Measurements from ENCODE around the gene RALGAPB.
"Not testable (repeated sequence)": the region's sequence is repeated elsewhere in the genome, so short reads cannot be mapped to it uniquely, and the experiment has no call there.

RALGAPB gene

DNA sequence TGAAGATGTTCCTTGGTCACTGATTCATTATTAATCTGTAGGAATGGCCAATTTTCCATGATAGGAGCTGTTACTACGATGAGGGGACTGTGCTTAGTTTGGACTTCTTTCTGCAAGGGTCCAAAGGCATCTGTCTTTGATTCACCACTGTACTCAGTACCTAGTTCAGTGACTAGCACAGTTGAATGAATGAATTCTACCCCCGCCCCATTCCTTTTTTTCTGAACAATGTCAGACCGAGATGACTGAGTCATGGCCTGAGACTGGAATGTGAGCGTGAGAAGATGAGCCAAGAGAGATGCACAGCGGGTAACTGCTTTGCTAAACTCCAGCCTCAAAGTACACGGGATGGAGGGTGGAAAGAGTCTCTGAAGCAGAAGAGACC is 37.1 kb upstream of the RALGAPB start:
- TF ChIP-seq PRDM1 (tag by site-specific recombination; IDR thresholded peaks at IDR 0.05) (no peak), SCRT1 (tag by site-specific recombination; IDR thresholded peaks at IDR 0.05; ENCODE audit: borderline replicate concordance) (no peak), ZNF146 (tag by site-specific recombination; IDR thresholded peaks at IDR 0.05) (no peak), ZNF366 (tag by site-specific recombination; conservative IDR thresholded peaks at IDR 0.05) (no peak), PBX3 (CRISPR knock-in tag; IDR thresholded peaks at IDR 0.05) (no peak)
- ChIA-PET POLR2A (interaction anchor here (0.5 to 2.9 kb wide), 17 partner anchors 9 to 96 kb away, joined by 3 to 96 read pairs (median 4); partner anchors contain the start of gene RALGAPB), CTCF (interaction anchor here (0.6 to 5.1 kb wide), 13 partner anchors 8 to 746 kb away, joined by 3 to 64 read pairs (median 4); partner anchors contain the start of gene RALGAPB)
- H3K36me3 ChIP-seq (ENCODE audit: control insufficient read depth in 2 of 2, insufficient read depth in 1 of 2, low read length in 2 of 2): peaks cover 9 to 44% of the 10 kb centered on the region in 2 experiments; a peak in 2 of 3 replicates
- no peaks in the 10 kb centered on the region for H3K9me3 ChIP-seq (ENCODE audit: control insufficient read depth, insufficient read depth, low read depth, low read length)
- H3K4me1 ChIP-seq (ENCODE audit: control insufficient read depth, insufficient read depth, low read length): no peaks in the 10 kb centered on the region
- no peak overlapping the region for H3K27ac ChIP-seq (ENCODE audit: extremely low read depth, low read depth, low read length)
- H3K4me3 ChIP-seq (ENCODE audit: low read depth, low read length): no peak overlapping the region

DNA sequence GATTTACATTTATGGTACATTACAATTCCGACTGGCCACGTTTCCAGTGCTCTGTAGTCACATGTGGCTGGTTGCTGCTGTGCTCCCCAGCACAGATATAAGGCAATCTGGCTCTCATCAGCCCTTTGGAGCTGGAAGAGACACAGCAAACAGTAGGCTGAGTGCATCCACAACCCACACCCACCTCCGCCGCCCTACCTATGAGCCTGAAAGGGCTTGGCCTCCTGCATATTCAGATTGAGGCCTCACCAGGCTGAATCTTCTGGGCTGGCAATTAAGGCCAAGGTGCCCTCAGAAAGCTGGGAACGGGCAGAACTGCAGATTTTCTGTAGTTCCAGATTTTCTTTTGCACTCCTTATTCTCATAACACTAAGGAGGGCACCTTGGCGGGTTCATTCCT is 34.8 kb upstream of the RALGAPB start:
- ChIA-PET CTCF (interaction anchor here (0.6 to 2.4 kb wide), 2 partner anchors 9 to 85 kb away, joined by 3 to 12 read pairs; no protein-coding TSS in a partner anchor), POLR2A (interaction anchor here (1.9 kb wide), 1 partner anchor 8 kb away, joined by 9 read pairs; no protein-coding TSS in a partner anchor)

GRCh38 chr20:38441110-38441509 is 31.5 kb upstream of the RALGAPB start:
- H3K36me3 ChIP-seq (ENCODE audit: control insufficient read depth in 2 of 2, insufficient read depth in 1 of 2, low read length in 2 of 2); H3K4me3 ChIP-seq (ENCODE audit: low read depth, low read length); H3K4me1 ChIP-seq (ENCODE audit: control insufficient read depth, insufficient read depth, low read length); H3K9me3 ChIP-seq (ENCODE audit: control insufficient read depth, insufficient read depth, low read depth, low read length); H3K27ac ChIP-seq (ENCODE audit: extremely low read depth, low read depth, low read length); CTCF ChIA-PET: not testable (repeated sequence)
- POLR2A ChIA-PET: interaction anchor here (0.6 kb wide), 2 partner anchors 17 to 261 kb away, joined by 4 read pairs; no protein-coding TSS in a partner anchor

More for the DNA sequence above, 34.8 kb upstream of the RALGAPB start:
- Histone ChIP-seq H3K9me3 (ENCODE audit: control insufficient read depth, insufficient read depth, low read depth, low read length) (no peaks in the 10 kb centered on the region), H3K4me1 (ENCODE audit: control insufficient read depth, insufficient read depth, low read length) (no peaks in the 10 kb centered on the region), H3K36me3 (ENCODE audit: control insufficient read depth in 2 of 2, insufficient read depth in 1 of 2, low read length in 2 of 2) (peaks cover 6 to 21% of the 10 kb centered on the region in 2 experiments; a peak in 2 of 3 replicates), H3K27ac (ENCODE audit: extremely low read depth, low read depth, low read length) (no peak overlapping the region), H3K4me3 (ENCODE audit: low read depth, low read length) (no peak overlapping the region)
- TF ChIP-seq HOXA7 (CRISPR knock-in tag; IDR thresholded peaks at IDR 0.05; ENCODE audit: borderline replicate concordance): no peak
- TF ChIP-seq, protein P1, sequence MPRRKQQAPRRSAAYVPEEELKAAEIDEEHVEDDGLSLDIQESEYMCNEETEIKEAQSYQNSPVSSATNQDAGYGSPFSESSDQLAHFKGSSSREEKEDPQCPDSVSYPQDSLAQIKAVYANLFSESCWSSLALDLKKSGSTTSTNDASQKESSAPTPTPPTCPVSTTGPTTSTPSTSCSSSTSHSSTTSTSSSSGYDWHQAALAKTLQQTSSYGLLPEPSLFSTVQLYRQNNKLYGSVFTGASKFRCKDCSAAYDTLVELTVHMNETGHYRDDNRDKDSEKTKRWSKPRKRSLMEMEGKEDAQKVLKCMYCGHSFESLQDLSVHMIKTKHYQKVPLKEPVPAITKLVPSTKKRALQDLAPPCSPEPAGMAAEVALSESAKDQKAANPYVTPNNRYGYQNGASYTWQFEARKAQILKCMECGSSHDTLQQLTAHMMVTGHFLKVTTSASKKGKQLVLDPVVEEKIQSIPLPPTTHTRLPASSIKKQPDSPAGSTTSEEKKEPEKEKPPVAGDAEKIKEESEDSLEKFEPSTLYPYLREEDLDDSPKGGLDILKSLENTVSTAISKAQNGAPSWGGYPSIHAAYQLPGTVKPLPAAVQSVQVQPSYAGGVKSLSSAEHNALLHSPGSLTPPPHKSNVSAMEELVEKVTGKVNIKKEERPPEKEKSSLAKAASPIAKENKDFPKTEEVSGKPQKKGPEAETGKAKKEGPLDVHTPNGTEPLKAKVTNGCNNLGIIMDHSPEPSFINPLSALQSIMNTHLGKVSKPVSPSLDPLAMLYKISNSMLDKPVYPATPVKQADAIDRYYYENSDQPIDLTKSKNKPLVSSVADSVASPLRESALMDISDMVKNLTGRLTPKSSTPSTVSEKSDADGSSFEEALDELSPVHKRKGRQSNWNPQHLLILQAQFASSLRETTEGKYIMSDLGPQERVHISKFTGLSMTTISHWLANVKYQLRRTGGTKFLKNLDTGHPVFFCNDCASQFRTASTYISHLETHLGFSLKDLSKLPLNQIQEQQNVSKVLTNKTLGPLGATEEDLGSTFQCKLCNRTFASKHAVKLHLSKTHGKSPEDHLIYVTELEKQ (tag by site-specific recombination; IDR thresholded peaks at IDR 0.05; ENCODE audit: borderline replicate concordance): no peak
- no peak for TF ChIP-seq ZNF658 (tag by site-specific recombination; IDR thresholded peaks at IDR 0.05)
- TF ChIP-seq ZNF221 (tag by site-specific recombination; IDR thresholded peaks at IDR 0.05; ENCODE audit: borderline replicate concordance): no peak
- no peak for TF ChIP-seq ZBTB8A (tag by site-specific recombination; IDR thresholded peaks at IDR 0.05)
- TF ChIP-seq ZNF701 (tag by site-specific recombination; IDR thresholded peaks at IDR 0.05): no peak
- TF ChIP-seq, protein P2, sequence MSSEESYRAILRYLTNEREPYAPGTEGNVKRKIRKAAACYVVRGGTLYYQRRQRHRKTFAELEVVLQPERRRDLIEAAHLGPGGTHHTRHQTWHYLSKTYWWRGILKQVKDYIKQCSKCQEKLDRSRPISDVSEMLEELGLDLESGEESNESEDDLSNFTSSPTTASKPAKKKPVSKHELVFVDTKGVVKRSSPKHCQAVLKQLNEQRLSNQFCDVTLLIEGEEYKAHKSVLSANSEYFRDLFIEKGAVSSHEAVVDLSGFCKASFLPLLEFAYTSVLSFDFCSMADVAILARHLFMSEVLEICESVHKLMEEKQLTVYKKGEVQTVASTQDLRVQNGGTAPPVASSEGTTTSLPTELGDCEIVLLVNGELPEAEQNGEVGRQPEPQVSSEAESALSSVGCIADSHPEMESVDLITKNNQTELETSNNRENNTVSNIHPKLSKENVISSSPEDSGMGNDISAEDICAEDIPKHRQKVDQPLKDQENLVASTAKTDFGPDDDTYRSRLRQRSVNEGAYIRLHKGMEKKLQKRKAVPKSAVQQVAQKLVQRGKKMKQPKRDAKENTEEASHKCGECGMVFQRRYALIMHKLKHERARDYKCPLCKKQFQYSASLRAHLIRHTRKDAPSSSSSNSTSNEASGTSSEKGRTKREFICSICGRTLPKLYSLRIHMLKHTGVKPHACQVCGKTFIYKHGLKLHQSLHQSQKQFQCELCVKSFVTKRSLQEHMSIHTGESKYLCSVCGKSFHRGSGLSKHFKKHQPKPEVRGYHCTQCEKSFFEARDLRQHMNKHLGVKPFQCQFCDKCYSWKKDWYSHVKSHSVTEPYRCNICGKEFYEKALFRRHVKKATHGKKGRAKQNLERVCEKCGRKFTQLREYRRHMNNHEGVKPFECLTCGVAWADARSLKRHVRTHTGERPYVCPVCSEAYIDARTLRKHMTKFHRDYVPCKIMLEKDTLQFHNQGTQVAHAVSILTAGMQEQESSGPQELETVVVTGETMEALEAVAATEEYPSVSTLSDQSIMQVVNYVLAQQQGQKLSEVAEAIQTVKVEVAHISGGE (tag by site-specific recombination; conservative IDR thresholded peaks at IDR 0.05; ENCODE audit: low read depth): no peak
- TF ChIP-seq, protein P3, sequence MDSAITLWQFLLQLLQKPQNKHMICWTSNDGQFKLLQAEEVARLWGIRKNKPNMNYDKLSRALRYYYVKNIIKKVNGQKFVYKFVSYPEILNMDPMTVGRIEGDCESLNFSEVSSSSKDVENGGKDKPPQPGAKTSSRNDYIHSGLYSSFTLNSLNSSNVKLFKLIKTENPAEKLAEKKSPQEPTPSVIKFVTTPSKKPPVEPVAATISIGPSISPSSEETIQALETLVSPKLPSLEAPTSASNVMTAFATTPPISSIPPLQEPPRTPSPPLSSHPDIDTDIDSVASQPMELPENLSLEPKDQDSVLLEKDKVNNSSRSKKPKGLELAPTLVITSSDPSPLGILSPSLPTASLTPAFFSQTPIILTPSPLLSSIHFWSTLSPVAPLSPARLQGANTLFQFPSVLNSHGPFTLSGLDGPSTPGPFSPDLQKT (IDR thresholded peaks at IDR 0.05; ENCODE audit: borderline replicate concordance, low read depth, low read length): no peak
- TF ChIP-seq BCL11A (tag by site-specific recombination; IDR thresholded peaks at IDR 0.05; ENCODE audit: low read depth): no peak
- TF ChIP-seq BCL6B (tag by site-specific recombination; IDR thresholded peaks at IDR 0.05): no peak
- TF ChIP-seq ZNF239 (tag by site-specific recombination; IDR thresholded peaks at IDR 0.05): no peak
- TF ChIP-seq ZNF654 (tag by site-specific recombination; IDR thresholded peaks at IDR 0.05; ENCODE audit: low read depth): no peak
- no peak for TF ChIP-seq ZNF837 (tag by site-specific recombination; IDR thresholded peaks at IDR 0.05)

Data from HEK293 (cell line).